Measurements from ENCODE around the gene UBE2M.

GRCh38 chr19:58543826-58544590 lies 14.4 kb downstream of the UBE2M start, which contains the start of gene TRIM28:
- no peak for TF ChIP-seq CTCF (conservative IDR thresholded peaks at IDR 0.05; ENCODE audit: low read length)
- TF ChIP-seq EZH2phosphoT487 (IDR thresholded peaks at IDR 0.05; ENCODE audit: borderline replicate concordance) = no peak

All from Loucy (cell line).